OCI-LY3 (cell line): ENCODE results near the gene ARHGAP15.

Experiments
- H2AFZ ChIP-seq: fragments of 200-600, 300-600 bp; shearing (Covaris generic); 2 replicates; pipeline ENCODE4 v1.6.0; 2014; ENCODE audit warnings: antibody characterized with exemption, low read depth, low read length
- H3K27ac ChIP-seq: fragments of 200-600, 300-600 bp; sonication (generic); 2 replicates; pipeline ENCODE4 v1.5.1; 2014; ENCODE audit warnings: mild to moderate bottlenecking, low read length, moderate library complexity, mixed read lengths
- H3K27me3 ChIP-seq: fragments of 200-600, 300-600 bp; sonication (generic); 2 replicates; pipeline ENCODE4 v1.6.1; 2014; ENCODE audit warnings: low read depth, low read length, mixed read lengths
- H3K36me3 ChIP-seq: fragments of 200-600, 300-600 bp; sonication (generic); replicated peaks from 2 replicates; pipeline ENCODE3; 2014; ENCODE audit warnings: low read depth, low read length, mixed read lengths
- H3K4me1 ChIP-seq: fragments of 300-600, 200-600 bp; sonication (generic); 2 replicates; pipeline ENCODE4 v1.6.1; 2014; ENCODE audit warnings: low read length, mixed read lengths
- H3K4me2 ChIP-seq: fragments of 200-600, 300-600 bp; sonication (generic); 2 replicates; pipeline ENCODE4 v1.6.1; 2014; ENCODE audit warnings: low read length, mixed read lengths
- H3K4me3 ChIP-seq: fragments of 300-600, 200-600 bp; sonication (generic); 2 replicates; pipeline ENCODE4 v1.5.1; 2014; ENCODE audit warnings: antibody characterized with exemption, mild to moderate bottlenecking, low read length, moderate library complexity
- H3K79me2 ChIP-seq: fragments of 300-600, 200-600 bp; shearing (Covaris generic); 2 replicates; pipeline ENCODE4 v1.6.1; 2014; ENCODE audit warnings: mild to moderate bottlenecking, low read length, mixed read lengths
- H3K9ac ChIP-seq: fragments of 300-600, 200-600 bp; shearing (Covaris generic); 2 replicates; pipeline ENCODE4 v1.6.0; 2014; ENCODE audit warnings: mild to moderate bottlenecking, low read length, moderate library complexity
- H3K9me3 ChIP-seq: fragments of 200-600, 300-600 bp; shearing (Covaris generic); 2 replicates; pipeline ENCODE4 v1.6.1; 2014; ENCODE audit warnings: low read length, mixed read lengths; ENCODE audit not compliant: insufficient read depth
- H4K20me1 ChIP-seq: fragments of 200-600, 300-600 bp; sonication (generic); 2 replicates; pipeline ENCODE4 v1.6.1; 2016; ENCODE audit warnings: low read length, mixed read lengths; ENCODE audit not compliant: insufficient read depth
- CTCF ChIP-seq: fragments of 200-600, 300-600 bp; sonication (generic); IDR thresholded peaks from 2 replicates; pipeline ENCODE4 v1.5.1; 2014; ENCODE audit warnings: antibody characterized with exemption, low read length, low read depth
- EZH2phosphoT487 ChIP-seq: fragments of 200-600 bp; shearing (Covaris generic); IDR thresholded peaks from 2 replicates; pipeline ENCODE4 v1.6.1; 2018; ENCODE audit warnings: antibody characterized with exemption, mixed run types, low read depth

The ARHGAP15 gene

GRCh38 chr2:143730155-143730952 lies 601.1 kb downstream of the ARHGAP15 start:
- peak overlapping the region; percentile 91 for H3K27ac ChIP-seq
- H3K36me3 ChIP-seq = no peaks in the 10 kb centered on the region
- peak overlapping the region; percentile 80 for H3K4me2 ChIP-seq
- TF ChIP-seq EZH2phosphoT487 (no peak), CTCF (no peak)
- H4K20me1 ChIP-seq = no peaks in the 10 kb centered on the region
- peaks cover 50% of the 10 kb centered on the region for H3K4me1 ChIP-seq
- H3K9ac ChIP-seq = peak overlapping the region; percentile 64; the same call in 1 of the 2 replicates
- H3K4me3 ChIP-seq = peak overlapping the region; percentile 60
- H3K79me2 ChIP-seq = no peaks in the 10 kb centered on the region
- H2AFZ ChIP-seq = no peak overlapping the region
- no peaks in the 10 kb centered on the region for H3K9me3 ChIP-seq
- H3K27me3 ChIP-seq = no peaks in the 10 kb centered on the region

GRCh38 chr2:143730953-143731260 lies 601.7 kb downstream of the ARHGAP15 start:
- TF ChIP-seq EZH2phosphoT487 (no peak), CTCF (no peak)
- no peaks in the 10 kb centered on the region for H3K36me3 ChIP-seq

GRCh38 chr2:143732076-143732475 lies 602.9 kb downstream of the ARHGAP15 start:
- Histone ChIP-seq H4K20me1 (no peaks in the 10 kb centered on the region), H3K27ac (peak overlapping the region; percentile 91; the same call in 1 of the 2 replicates), H3K36me3 (no peaks in the 10 kb centered on the region), H3K9ac (peak overlapping the region; percentile 41; the same call in 1 of the 2 replicates), H3K9me3 (no peaks in the 10 kb centered on the region), H3K4me1 (peaks cover 50% of the 10 kb centered on the region), H3K79me2 (no peaks in the 10 kb centered on the region), H2AFZ (no peak overlapping the region), H3K27me3 (no peaks in the 10 kb centered on the region), H3K4me2 (peak overlapping the region; percentile 80), H3K4me3 (0 out of 2 replicates have a peak overlapping the region, but pooled peaks have one; percentile 8)
- no peak for TF ChIP-seq EZH2phosphoT487

More at GRCh38 chr2:143730953-143731260, 601.7 kb downstream of the ARHGAP15 start:
- Histone ChIP-seq H2AFZ (no peak overlapping the region), H4K20me1 (no peaks in the 10 kb centered on the region), H3K9ac (peak overlapping the region; percentile 22; the same call in 1 of the 2 replicates), H3K4me1 (peaks cover 50% of the 10 kb centered on the region), H3K4me3 (peak overlapping the region; percentile 24), H3K4me2 (peak overlapping the region; percentile 80), H3K27ac (peak overlapping the region; percentile 91), H3K79me2 (no peaks in the 10 kb centered on the region), H3K27me3 (no peaks in the 10 kb centered on the region), H3K9me3 (no peaks in the 10 kb centered on the region)

GRCh38 chr2:143732871-143733270 lies 603.7 kb downstream of the ARHGAP15 start:
- no peak overlapping the region for H2AFZ ChIP-seq
- H3K4me3 ChIP-seq = no peak overlapping the region
- no peaks in the 10 kb centered on the region for H3K27me3 ChIP-seq
- H3K4me2 ChIP-seq = peak overlapping the region; percentile 80
- H3K79me2 ChIP-seq = no peaks in the 10 kb centered on the region
- H3K9me3 ChIP-seq = no peaks in the 10 kb centered on the region
- H3K9ac ChIP-seq = peak overlapping the region; percentile 41; the same call in 1 of the 2 replicates
- no peak for TF ChIP-seq EZH2phosphoT487
- TF ChIP-seq CTCF = no peak
- H4K20me1 ChIP-seq = no peaks in the 10 kb centered on the region
- no peaks in the 10 kb centered on the region for H3K36me3 ChIP-seq
- H3K27ac ChIP-seq = peak overlapping the region; percentile 58
- H3K4me1 ChIP-seq = peaks cover 50% of the 10 kb centered on the region
